ENCODE results near the gene SCFD2. TPM values are rescaled to one million over a fixed set of nuclear protein-coding genes. Genes with fewer than 3 reads are reported as not detected.

Gene SCFD2
- total RNA-seq, 1 experiment from 2014 or later = 12.4 TPM

- TF ChIP-seq, protein P1, sequence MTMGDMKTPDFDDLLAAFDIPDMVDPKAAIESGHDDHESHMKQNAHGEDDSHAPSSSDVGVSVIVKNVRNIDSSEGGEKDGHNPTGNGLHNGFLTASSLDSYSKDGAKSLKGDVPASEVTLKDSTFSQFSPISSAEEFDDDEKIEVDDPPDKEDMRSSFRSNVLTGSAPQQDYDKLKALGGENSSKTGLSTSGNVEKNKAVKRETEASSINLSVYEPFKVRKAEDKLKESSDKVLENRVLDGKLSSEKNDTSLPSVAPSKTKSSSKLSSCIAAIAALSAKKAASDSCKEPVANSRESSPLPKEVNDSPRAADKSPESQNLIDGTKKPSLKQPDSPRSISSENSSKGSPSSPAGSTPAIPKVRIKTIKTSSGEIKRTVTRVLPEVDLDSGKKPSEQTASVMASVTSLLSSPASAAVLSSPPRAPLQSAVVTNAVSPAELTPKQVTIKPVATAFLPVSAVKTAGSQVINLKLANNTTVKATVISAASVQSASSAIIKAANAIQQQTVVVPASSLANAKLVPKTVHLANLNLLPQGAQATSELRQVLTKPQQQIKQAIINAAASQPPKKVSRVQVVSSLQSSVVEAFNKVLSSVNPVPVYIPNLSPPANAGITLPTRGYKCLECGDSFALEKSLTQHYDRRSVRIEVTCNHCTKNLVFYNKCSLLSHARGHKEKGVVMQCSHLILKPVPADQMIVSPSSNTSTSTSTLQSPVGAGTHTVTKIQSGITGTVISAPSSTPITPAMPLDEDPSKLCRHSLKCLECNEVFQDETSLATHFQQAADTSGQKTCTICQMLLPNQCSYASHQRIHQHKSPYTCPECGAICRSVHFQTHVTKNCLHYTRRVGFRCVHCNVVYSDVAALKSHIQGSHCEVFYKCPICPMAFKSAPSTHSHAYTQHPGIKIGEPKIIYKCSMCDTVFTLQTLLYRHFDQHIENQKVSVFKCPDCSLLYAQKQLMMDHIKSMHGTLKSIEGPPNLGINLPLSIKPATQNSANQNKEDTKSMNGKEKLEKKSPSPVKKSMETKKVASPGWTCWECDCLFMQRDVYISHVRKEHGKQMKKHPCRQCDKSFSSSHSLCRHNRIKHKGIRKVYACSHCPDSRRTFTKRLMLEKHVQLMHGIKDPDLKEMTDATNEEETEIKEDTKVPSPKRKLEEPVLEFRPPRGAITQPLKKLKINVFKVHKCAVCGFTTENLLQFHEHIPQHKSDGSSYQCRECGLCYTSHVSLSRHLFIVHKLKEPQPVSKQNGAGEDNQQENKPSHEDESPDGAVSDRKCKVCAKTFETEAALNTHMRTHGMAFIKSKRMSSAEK (CRISPR knock-in tag; IDR thresholded peaks at IDR 0.05; ENCODE audit: borderline replicate concordance) = no peak
- no peak for TF ChIP-seq TEAD1 (CRISPR knock-in tag; IDR thresholded peaks at IDR 0.05)
Observed at GRCh38 chr4:52945982-52946381, 419.9 kb downstream of the SCFD2 start (continued).

DNA sequence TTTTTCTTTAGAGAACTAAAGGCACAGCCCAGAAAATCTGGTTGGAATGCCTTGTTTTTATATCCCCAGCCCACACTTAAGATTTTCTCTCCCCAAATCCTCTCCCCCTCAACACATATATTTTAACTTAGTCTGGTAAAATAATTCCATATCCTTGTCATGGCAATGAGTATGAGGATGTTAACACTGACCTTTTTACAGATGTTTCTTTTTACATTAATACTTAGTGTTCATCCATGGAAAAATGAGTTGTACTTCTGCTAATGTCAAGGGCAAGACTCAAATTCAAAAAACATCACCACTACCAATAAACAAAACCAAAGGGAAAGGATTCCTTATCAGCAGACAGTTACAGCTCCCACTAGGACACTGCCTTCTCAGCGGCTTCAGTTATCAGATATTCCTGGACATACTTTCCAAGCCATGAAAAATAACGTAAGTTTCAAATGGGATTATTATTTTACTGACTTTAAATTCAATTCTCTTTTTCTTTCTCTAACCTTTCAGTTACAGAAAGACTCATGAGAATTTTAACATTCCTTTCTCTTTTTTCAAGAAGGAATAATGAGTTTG lies 420.4 kb downstream of the SCFD2 start:
- H3K9me3 Mint-ChIP-seq = no peaks in the 10 kb centered on the region
- DNase-seq (ENCODE audit: low spot score) (no peak), ATAC-seq (no peak)
- TF ChIP-seq NFYB (CRISPR knock-in tag; conservative IDR thresholded peaks at IDR 0.05; ENCODE audit: low read depth) (no peak), PREB (CRISPR knock-in tag; IDR thresholded peaks at IDR 0.05; ENCODE audit: borderline replicate concordance) (no peak), ZNF138 (CRISPR knock-in tag; conservative IDR thresholded peaks at IDR 0.05) (no peak), ZBTB21 (CRISPR knock-in tag; IDR thresholded peaks at IDR 0.05; ENCODE audit: borderline replicate concordance) (no peak), FOXJ3 (CRISPR knock-in tag; IDR thresholded peaks at IDR 0.05; ENCODE audit: borderline replicate concordance) (no peak), ESRRA (CRISPR knock-in tag; IDR thresholded peaks at IDR 0.05; ENCODE audit: borderline replicate concordance) (no peak), NFE2L1 (CRISPR knock-in tag; IDR thresholded peaks at IDR 0.05) (no peak), MAX (CRISPR knock-in tag; IDR thresholded peaks at IDR 0.05) (no peak), ZNF416 (CRISPR knock-in tag; IDR thresholded peaks at IDR 0.05) (no peak), NR3C1 (CRISPR knock-in tag; conservative IDR thresholded peaks at IDR 0.05; ENCODE audit: low read depth) (no peak), SMAD3 (CRISPR knock-in tag; IDR thresholded peaks at IDR 0.05; ENCODE audit: borderline replicate concordance) (no peak), CTCF (IDR thresholded peaks at IDR 0.05) (no peak), NFATC4 (CRISPR knock-in tag; IDR thresholded peaks at IDR 0.05) (no peak), ZNF396 (CRISPR knock-in tag; IDR thresholded peaks at IDR 0.05; ENCODE audit: borderline replicate concordance) (no peak), HMGXB4 (CRISPR knock-in tag; IDR thresholded peaks at IDR 0.05) (no peak)
- TF ChIP-seq, protein P2, sequence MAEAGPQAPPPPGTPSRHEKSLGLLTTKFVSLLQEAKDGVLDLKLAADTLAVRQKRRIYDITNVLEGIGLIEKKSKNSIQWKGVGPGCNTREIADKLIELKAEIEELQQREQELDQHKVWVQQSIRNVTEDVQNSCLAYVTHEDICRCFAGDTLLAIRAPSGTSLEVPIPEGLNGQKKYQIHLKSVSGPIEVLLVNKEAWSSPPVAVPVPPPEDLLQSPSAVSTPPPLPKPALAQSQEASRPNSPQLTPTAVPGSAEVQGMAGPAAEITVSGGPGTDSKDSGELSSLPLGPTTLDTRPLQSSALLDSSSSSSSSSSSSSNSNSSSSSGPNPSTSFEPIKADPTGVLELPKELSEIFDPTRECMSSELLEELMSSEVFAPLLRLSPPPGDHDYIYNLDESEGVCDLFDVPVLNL (CRISPR knock-in tag; IDR thresholded peaks at IDR 0.05; ENCODE audit: borderline replicate concordance, low read depth) = no peak
- TF ChIP-seq, protein P3, sequence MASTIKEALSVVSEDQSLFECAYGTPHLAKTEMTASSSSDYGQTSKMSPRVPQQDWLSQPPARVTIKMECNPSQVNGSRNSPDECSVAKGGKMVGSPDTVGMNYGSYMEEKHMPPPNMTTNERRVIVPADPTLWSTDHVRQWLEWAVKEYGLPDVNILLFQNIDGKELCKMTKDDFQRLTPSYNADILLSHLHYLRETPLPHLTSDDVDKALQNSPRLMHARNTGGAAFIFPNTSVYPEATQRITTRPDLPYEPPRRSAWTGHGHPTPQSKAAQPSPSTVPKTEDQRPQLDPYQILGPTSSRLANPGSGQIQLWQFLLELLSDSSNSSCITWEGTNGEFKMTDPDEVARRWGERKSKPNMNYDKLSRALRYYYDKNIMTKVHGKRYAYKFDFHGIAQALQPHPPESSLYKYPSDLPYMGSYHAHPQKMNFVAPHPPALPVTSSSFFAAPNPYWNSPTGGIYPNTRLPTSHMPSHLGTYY (CRISPR knock-in tag; IDR thresholded peaks at IDR 0.05) = no peak
- TF ChIP-seq, protein P4, sequence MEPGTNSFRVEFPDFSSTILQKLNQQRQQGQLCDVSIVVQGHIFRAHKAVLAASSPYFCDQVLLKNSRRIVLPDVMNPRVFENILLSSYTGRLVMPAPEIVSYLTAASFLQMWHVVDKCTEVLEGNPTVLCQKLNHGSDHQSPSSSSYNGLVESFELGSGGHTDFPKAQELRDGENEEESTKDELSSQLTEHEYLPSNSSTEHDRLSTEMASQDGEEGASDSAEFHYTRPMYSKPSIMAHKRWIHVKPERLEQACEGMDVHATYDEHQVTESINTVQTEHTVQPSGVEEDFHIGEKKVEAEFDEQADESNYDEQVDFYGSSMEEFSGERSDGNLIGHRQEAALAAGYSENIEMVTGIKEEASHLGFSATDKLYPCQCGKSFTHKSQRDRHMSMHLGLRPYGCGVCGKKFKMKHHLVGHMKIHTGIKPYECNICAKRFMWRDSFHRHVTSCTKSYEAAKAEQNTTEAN (CRISPR knock-in tag; IDR thresholded peaks at IDR 0.05) = no peak
- TF ChIP-seq, protein P5, sequence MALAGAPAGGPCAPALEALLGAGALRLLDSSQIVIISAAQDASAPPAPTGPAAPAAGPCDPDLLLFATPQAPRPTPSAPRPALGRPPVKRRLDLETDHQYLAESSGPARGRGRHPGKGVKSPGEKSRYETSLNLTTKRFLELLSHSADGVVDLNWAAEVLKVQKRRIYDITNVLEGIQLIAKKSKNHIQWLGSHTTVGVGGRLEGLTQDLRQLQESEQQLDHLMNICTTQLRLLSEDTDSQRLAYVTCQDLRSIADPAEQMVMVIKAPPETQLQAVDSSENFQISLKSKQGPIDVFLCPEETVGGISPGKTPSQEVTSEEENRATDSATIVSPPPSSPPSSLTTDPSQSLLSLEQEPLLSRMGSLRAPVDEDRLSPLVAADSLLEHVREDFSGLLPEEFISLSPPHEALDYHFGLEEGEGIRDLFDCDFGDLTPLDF (CRISPR knock-in tag; IDR thresholded peaks at IDR 0.05) = no peak
- no peaks in the 10 kb centered on the region for H3K36me3 Mint-ChIP-seq
- H3K27me3 Mint-ChIP-seq (ENCODE audit: low read depth) = no peaks in the 10 kb centered on the region
- POLR2A ChIA-PET = no interaction called here
- CTCF ChIA-PET = interaction anchor here (1.3 kb wide), 1 partner anchor 34 kb away, joined by 4 read pairs; no protein-coding TSS in a partner anchor
- no peak overlapping the region for H3K4me3 Mint-ChIP-seq
- peaks cover 31% of the 10 kb centered on the region for H3K4me1 Mint-ChIP-seq
- no peak overlapping the region for H3K27ac Mint-ChIP-seq

All from WTC11 (cell line).